VCaP (cell line): ENCODE results near the gene EMILIN1.

Experiments used
- H3K27ac ChIP-seq: fragments of 450-650 bp; 2 replicates; pipeline ENCODE4 v1.5.1; 2017
- TF ChIP-seq, protein P1 (sequence below): fragments of 450-650 bp; conservative IDR thresholded peaks from 2 replicates; pipeline ENCODE4 v1.5.1; 2017; ENCODE audit warnings: mild to moderate bottlenecking, moderate library complexity

Gene EMILIN1

GRCh38 chr2:27087823-27088410, 9.5 kb downstream of the EMILIN1 start:
- TF ChIP-seq, protein P1, sequence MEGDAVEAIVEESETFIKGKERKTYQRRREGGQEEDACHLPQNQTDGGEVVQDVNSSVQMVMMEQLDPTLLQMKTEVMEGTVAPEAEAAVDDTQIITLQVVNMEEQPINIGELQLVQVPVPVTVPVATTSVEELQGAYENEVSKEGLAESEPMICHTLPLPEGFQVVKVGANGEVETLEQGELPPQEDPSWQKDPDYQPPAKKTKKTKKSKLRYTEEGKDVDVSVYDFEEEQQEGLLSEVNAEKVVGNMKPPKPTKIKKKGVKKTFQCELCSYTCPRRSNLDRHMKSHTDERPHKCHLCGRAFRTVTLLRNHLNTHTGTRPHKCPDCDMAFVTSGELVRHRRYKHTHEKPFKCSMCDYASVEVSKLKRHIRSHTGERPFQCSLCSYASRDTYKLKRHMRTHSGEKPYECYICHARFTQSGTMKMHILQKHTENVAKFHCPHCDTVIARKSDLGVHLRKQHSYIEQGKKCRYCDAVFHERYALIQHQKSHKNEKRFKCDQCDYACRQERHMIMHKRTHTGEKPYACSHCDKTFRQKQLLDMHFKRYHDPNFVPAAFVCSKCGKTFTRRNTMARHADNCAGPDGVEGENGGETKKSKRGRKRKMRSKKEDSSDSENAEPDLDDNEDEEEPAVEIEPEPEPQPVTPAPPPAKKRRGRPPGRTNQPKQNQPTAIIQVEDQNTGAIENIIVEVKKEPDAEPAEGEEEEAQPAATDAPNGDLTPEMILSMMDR: no peak
- no peak overlapping the region for H3K27ac ChIP-seq

GRCh38 chr2:27088634-27089033, 10.2 kb downstream of the EMILIN1 start:
- no peak overlapping the region for H3K27ac ChIP-seq
- TF ChIP-seq, protein P1: no peak

DNA sequence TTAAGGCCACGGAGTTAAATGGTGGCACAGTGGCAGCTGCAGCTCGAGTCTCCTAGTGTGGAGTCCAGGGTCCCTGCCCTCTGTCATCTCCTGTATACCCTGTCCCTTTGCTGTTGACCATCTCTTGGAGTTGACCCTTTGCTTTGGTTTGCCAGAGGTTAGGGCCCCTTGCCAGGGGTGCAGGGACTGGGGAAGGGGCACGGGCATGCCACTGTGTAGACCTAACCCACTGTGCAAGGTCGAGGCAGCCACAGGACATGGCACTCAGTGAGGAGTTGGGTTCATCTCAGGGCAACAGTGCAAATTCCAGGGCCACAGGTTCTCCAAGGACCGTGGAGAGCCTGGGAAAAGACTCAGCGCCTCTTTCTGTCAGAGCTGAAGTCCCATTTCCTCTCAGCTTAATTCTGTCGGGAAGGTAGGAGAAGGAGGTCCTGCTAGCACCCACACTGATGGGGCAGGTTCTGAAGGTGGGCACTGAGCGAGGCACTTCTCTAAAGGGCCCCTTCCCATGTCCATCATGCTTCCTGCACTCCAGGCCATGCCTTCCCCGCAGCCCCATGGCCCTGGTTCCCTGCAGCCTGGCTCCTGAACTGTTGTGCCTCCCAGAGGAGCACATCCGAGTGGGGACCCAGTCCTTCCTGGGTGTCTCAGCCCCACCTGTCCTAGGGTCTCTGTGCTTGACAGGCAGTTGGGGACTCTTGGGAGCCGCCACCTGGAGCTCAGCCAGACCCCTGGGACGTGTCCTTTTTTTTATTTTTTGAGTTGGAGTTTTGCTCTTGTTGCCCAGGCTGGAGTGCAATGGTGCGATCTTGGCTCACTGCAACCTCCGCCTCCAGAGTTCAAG, 10.9 kb downstream of the EMILIN1 start:
- TF ChIP-seq, protein P1: no peak
- no peak overlapping the region for H3K27ac ChIP-seq

GRCh38 chr2:27091746-27092695, 13.6 kb downstream of the EMILIN1 start:
- TF ChIP-seq, protein P1: no peak

GRCh38 chr2:27092696-27093429, 14.4 kb downstream of the EMILIN1 start:
- TF ChIP-seq, protein P1: no peak
- no peak overlapping the region for H3K27ac ChIP-seq

More at GRCh38 chr2:27091746-27092695, 13.6 kb downstream of the EMILIN1 start:
- no peak overlapping the region for H3K27ac ChIP-seq

DNA sequence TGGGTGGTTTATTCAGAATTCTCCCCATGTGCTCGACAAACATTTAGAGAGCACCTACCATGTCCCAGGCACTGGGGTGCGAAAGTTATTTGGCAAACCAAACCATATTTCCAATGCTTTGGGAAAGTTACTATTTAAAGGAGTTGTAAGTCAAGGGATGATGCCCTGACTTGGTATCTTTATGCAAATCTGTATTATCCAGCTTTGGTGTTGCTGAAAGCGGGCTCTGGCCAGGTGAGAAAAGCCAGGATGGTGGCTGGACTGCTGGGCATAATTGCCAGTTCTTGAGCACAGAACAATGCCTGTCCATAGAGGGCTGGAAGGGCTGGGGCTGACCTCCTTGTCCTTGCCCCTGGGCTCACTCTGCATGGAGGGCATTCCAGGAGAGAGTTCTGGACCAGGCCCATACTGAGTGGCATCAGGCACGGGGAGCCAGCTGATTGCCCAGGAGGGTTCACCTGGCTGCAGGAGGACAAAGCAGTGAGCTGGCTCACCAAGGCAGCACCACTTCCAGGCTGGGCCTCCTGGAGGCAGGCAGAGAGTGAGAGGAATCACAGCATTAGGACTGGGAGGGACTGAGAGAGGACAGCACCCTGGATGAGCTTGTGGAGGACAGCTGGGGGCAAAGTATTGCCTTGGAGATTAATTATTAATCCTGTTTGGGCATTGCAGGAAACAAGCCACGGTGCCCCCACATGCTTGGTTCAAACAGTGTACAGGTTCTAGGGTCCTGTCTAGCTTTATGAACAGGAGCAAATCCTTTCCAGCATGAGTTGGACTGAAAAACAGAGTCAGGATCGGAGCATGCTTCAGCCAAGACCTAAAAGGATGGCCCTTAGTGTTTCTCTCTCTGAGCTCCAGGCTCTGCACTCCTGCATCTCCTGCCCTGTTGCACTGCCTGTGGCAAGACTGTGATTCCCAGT, 15.3 kb downstream of the EMILIN1 start:
- TF ChIP-seq, protein P1: no peak
- H3K27ac ChIP-seq: no peak overlapping the region
